ENCODE results near the gene LINC01488. TPM values are rescaled to one million over a fixed set of nuclear protein-coding genes. Genes with fewer than 3 reads are reported as not detected.

LINC01488 gene
- total RNA-seq, 2 donors from 2014 or later = not detected

DNA sequence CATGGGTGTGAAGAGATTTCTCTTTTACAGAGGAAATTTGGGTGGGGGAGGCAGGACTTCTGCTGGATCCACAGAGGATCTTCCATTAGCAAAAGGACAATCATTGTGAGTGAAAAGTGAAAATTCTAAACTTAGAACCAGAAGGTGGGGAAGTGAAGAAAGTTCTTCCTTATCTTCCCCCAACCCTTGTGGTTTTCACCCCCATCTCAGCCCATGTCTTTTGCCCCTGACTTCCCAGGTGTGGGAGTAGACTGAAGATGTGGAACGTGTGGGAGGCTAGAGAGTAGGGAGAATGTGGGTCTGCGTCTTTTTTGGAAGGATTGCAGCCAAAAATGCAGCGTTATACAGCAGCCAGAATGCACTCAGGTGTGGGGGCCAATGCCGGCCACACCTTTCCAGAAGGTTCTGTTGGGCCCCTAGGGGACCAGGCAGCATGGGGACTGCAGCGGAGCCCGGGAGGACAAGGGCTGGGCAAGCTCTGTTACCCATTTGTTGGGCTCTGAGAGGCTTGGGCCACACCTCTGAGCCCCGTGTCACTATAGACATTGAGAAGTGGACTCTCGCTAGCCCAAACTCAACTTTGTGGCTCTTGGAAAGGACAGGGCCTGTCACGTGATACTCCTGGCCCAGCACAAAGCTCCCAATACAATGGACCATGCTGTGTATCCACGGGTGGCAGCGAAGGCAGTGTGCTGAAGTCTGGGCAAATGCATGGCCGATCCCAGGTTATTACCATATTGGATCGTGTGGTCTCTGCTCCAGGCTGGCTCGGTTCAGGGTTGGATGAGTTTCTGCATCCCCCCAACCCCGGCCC, 32.8 kb upstream of the LINC01488 start:
- intact Hi-C loops (cut with DNase I) = loop anchor here (10.0 kb wide), 1 partner anchor 186 kb away; no protein-coding TSS in a partner anchor
- H3K27ac ChIP-seq = no peak overlapping the region

DNA sequence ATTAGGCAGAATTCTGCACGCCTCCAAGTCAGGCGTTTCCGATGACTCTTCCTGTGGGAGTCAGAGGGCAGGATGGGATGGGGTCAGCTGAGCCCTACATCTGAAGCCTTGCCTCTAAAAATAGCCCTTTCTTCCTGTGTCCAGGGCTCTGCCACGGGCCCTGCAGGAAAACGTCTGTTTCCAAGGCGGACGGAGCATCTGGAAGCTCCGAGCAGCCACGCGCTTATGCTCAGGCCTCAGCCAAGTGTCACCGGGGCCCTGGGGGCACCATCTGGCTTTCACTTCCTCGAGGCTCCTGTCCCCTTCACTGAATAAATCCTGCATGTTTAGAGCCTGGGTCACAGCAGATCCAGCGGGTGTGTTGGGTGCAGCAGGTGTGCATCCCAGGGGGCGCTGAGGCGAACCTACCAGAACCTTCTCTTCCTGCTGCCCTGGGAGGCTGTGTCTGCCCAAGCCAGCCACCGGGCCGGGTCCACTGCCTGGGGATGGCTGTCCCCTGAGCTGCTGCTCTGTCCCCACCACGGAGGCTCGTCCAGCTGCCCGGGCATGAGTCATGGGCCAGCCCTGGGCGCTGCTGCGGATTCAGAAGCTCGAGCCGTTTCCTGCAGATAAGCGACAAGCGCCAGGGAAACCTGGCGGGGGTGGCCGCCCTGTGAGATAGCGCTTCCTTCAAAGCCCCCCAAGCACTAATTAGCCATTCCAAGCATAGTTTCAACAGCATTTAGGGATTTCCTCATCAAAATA, 32.0 kb upstream of the LINC01488 start:
- Histone ChIP-seq H3K4me1 (replicated peaks) (peaks cover 2% of the 10 kb centered on the region), H3K4me3 (no peak overlapping the region), H3K36me3 (no peaks in the 10 kb centered on the region), H3K27ac (no peak overlapping the region), H3K27me3 (replicated peaks; ENCODE audit: insufficient read depth) (no peaks in the 10 kb centered on the region), H3K9me3 (no peaks in the 10 kb centered on the region)
- 69% methylated on average over 28 of the region's 29 CpGs for WGBS
- TF ChIP-seq POLR2A (IDR thresholded peaks at IDR 0.05) (no peak), POLR2AphosphoS5 (IDR thresholded peaks at IDR 0.05) (no peak)
- TF ChIP-seq, protein P1, sequence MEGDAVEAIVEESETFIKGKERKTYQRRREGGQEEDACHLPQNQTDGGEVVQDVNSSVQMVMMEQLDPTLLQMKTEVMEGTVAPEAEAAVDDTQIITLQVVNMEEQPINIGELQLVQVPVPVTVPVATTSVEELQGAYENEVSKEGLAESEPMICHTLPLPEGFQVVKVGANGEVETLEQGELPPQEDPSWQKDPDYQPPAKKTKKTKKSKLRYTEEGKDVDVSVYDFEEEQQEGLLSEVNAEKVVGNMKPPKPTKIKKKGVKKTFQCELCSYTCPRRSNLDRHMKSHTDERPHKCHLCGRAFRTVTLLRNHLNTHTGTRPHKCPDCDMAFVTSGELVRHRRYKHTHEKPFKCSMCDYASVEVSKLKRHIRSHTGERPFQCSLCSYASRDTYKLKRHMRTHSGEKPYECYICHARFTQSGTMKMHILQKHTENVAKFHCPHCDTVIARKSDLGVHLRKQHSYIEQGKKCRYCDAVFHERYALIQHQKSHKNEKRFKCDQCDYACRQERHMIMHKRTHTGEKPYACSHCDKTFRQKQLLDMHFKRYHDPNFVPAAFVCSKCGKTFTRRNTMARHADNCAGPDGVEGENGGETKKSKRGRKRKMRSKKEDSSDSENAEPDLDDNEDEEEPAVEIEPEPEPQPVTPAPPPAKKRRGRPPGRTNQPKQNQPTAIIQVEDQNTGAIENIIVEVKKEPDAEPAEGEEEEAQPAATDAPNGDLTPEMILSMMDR (IDR thresholded peaks at IDR 0.05) = no peak
- intact Hi-C loops (cut with DNase I) = loop anchor here (10.0 kb wide), 1 partner anchor 185 kb away; no protein-coding TSS in a partner anchor
- DNase-seq (ENCODE audit: low spot score) = no peak

More for the DNA sequence above, 32.8 kb upstream of the LINC01488 start:
- H3K9me3 ChIP-seq = no peaks in the 10 kb centered on the region
- H3K4me1 ChIP-seq (replicated peaks) = peaks cover 9% of the 10 kb centered on the region
- 91% methylated on average over 12 of the region's 15 CpGs for WGBS
- DNase-seq (ENCODE audit: low spot score) = no peak
- no peak overlapping the region for H3K4me3 ChIP-seq
- no peaks in the 10 kb centered on the region for H3K27me3 ChIP-seq (replicated peaks; ENCODE audit: insufficient read depth)
- H3K36me3 ChIP-seq = no peaks in the 10 kb centered on the region
- TF ChIP-seq POLR2AphosphoS5 (IDR thresholded peaks at IDR 0.05) (no peak), POLR2A (IDR thresholded peaks at IDR 0.05) (no peak)
- TF ChIP-seq, protein P1 (IDR thresholded peaks at IDR 0.05) = no peak

DNA sequence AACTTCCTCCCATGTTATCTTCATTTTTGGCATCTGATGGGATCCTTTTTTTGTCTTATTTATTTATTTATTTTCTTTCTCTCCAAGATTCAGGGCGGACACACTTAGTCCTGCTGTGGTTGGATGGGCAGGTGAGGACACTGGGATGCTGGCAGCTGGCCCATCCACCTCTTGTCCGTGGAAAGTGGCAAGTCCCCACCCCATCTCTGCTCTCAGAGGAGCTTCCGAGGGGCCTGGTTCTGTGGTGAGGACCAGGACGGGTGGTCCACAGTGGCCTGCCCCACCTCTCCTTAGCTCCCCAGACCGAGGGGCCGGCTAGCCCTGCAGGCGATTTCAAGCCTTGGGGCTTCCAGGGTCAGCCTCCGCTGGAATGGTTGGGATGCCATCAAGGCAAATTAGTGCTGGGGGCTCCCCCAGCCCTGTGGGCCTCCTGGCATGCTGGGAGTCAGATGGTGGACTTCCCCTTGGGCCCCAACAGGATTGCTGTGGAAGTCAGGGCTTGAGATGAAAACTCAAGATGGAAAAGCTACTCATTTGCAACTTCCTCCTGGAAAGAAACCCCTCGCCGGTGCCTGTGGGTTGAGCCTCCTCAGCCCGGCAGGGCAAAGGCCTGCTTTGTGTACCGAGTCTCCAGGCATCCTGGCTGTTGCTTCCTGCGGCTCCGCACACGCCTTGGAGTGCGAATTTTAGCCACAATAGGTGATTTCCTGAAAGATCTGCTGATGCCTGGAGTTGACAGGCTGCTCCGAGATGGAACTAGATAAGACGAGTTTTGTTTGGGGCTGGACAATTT, 31.2 kb upstream of the LINC01488 start:
- Histone ChIP-seq H3K27me3 (replicated peaks; ENCODE audit: insufficient read depth) (no peaks in the 10 kb centered on the region), H3K4me1 (replicated peaks) (no peaks in the 10 kb centered on the region), H3K27ac (no peak overlapping the region), H3K4me3 (no peak overlapping the region), H3K9me3 (no peaks in the 10 kb centered on the region), H3K36me3 (no peaks in the 10 kb centered on the region)
- TF ChIP-seq POLR2A (IDR thresholded peaks at IDR 0.05) = no peak
- TF ChIP-seq, protein P1 (IDR thresholded peaks at IDR 0.05) = no peak
- TF ChIP-seq POLR2AphosphoS5 (IDR thresholded peaks at IDR 0.05) = no peak
- intact Hi-C loops (cut with DNase I) = no loop called here
- 79% methylated on average over 18 of the region's 18 CpGs for WGBS
- no peak for DNase-seq (ENCODE audit: low spot score)

DNA sequence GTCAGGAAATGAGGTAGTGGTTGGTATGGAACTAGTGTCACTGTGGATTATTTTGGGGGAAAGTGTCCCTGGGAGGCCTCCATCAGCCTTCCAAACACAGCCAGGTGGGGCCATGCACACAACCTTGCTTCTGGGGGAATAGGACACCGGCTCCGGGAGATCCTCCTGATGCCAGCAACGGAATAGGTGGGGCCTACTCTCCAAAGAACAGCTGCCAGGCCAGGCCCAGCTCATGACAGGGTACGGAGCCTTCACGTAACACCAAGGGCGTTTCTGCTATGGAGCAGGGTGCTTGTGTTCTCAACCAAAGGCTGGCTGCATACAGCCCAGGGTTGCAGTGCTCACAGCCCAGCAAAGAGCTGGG, 30.6 kb upstream of the LINC01488 start:
- Histone ChIP-seq H3K9me3 (no peaks in the 10 kb centered on the region), H3K4me1 (replicated peaks) (no peaks in the 10 kb centered on the region), H3K27me3 (replicated peaks; ENCODE audit: insufficient read depth) (no peaks in the 10 kb centered on the region), H3K36me3 (no peaks in the 10 kb centered on the region), H3K4me3 (no peak overlapping the region), H3K27ac (no peak overlapping the region)
- intact Hi-C loops (cut with DNase I) = no loop called here
- DNase-seq (ENCODE audit: low spot score) = no peak
- WGBS = 93% methylated on average over 6 of the region's 6 CpGs
- no peak for TF ChIP-seq POLR2AphosphoS5 (IDR thresholded peaks at IDR 0.05)
- TF ChIP-seq, protein P1 (IDR thresholded peaks at IDR 0.05) = no peak
- no peak for TF ChIP-seq POLR2A (IDR thresholded peaks at IDR 0.05)

Measured in prostate gland (tissue), 2 donors.